ENCODE data around the gene HECTD1.
A peak's percentile ranks its signal among the peaks of the same experiment; 100 is the strongest.
"Not testable (repeated sequence)": the region's sequence is repeated elsewhere in the genome, so short reads cannot be mapped to it uniquely, and the experiment has no call there.

Gene HECTD1

DNA sequence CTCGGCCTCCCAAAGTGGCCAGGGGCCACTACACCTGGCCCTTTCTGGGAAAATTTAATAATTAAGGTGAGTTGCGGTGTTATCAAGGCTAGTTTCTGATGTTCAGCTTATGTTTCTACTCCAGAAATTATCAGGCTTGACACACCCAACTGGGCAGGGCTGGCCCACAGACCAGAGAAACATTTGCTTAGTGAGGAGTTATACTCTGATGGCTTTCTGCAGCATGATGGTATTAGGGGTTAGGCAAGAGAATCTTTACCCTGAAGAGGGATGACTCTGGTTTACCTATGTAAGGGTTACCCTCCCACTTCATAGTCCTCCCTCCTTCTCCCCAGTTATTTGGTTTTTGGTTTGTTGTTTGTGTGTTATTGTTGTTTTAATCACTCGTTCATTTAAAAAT lies 24.5 kb upstream of the HECTD1 start:
- H3K27ac ChIP-seq = no peak overlapping the region
- TF ChIP-seq, protein P1, sequence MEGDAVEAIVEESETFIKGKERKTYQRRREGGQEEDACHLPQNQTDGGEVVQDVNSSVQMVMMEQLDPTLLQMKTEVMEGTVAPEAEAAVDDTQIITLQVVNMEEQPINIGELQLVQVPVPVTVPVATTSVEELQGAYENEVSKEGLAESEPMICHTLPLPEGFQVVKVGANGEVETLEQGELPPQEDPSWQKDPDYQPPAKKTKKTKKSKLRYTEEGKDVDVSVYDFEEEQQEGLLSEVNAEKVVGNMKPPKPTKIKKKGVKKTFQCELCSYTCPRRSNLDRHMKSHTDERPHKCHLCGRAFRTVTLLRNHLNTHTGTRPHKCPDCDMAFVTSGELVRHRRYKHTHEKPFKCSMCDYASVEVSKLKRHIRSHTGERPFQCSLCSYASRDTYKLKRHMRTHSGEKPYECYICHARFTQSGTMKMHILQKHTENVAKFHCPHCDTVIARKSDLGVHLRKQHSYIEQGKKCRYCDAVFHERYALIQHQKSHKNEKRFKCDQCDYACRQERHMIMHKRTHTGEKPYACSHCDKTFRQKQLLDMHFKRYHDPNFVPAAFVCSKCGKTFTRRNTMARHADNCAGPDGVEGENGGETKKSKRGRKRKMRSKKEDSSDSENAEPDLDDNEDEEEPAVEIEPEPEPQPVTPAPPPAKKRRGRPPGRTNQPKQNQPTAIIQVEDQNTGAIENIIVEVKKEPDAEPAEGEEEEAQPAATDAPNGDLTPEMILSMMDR (conservative IDR thresholded peaks at IDR 0.05) = no peak

DNA sequence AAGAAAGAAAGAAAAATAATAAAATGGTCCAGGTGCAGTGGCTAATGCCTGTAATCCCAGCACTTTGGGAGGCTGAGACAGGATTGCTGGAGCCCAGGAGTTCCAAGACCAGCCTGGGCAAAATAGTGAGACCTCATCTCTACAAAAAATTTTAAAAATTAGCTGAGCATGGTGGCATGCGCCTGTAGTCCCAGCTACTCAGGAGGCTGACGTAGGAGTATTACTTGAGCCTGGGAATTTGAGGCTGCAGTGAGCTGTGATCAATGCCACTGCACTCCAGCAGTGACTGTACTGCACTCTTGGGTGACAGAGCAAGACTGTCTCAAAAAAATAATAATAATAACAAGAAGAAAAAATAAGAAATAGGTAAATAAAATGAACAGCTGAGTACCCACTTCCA lies 23.7 kb upstream of the HECTD1 start:
- not testable (repeated sequence) for H3K27ac ChIP-seq

DNA sequence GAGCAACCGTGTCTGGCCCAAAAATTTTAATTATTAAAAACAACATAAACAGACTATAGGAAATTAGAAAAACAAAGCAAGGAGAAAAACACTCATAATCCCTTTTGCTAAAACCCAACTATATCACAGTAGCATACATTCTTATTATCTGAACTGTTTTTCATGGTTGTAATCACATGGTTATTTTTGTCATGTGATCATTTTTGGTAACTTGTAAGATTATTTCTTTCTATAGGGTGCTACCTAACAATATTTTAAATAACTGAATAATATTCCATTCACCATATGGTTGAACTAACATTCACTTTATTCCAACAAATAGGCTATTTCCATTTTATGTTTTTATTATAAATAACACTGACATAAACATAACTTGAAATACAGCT lies 23.0 kb upstream of the HECTD1 start:
- no peak overlapping the region for H3K27ac ChIP-seq

DNA sequence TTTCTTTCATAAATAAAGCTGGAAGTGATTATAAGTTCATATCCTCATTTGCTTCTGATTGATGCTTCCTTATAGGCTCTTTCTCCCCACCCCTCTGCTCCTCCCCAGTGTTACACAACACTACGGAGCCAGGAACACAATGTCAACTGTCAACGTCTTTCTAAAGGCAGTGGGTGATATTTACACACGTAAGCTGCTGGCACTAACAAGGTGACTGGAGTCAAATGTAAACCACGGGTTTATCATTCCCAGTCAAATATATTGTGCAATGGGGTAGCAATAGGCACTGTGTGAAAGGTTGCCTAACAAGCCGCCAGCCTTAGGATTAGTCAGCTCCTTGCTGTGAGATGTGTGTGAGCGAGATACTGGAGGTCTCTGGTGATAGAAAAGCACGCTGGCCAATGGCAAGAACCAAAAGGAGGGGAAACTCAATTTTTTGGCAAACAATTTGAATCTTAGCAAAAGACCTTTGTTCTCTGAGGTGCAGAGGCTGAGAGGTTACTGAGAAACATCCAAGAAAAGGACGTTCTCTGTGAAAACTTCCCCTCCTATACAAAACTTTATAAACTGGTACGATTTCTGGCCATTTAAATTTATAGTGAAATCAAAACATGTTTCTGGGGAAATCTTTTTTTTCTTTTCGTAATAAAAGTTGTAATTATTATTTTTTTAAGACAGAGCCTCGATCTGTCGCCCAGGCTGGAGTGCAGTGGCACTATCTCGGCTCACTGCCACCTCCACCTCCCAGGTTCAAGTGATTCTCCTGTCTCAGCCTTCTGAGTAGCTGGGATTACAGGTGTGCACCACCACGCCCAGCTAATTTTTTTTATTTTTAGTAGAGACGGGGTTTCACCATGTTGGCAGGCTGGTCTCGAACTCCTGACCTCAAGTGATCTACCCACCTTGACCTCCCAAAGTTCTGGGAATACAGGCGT lies 22.3 kb upstream of the HECTD1 start:
- TF ChIP-seq, protein P1 (conservative IDR thresholded peaks at IDR 0.05) = no peak
- peak overlapping the region; percentile 21; the same call in 1 of the 2 replicates for H3K27ac ChIP-seq

More for the DNA sequence above, 23.0 kb upstream of the HECTD1 start:
- TF ChIP-seq, protein P1 (conservative IDR thresholded peaks at IDR 0.05) = no peak

DNA sequence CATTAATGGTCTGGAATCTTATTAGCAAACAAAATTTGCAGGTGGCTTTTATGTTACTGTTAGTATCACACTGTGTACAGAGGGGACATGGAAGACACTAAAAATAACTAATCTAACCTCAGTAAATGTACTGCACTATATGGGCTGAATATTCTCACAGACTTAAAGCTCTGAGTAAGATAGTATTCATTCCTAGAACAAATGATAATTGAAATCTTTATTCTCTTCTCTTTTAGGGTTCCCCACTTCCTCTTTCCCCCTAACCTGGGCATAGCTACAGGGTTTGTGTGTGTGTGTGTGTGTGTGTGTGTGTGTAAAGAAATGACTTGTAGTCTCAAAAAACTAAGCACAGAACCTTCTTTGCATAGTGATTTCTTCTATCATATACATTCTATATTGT lies 21.4 kb upstream of the HECTD1 start:
- TF ChIP-seq, protein P1 (conservative IDR thresholded peaks at IDR 0.05) = no peak
- H3K27ac ChIP-seq = no peak overlapping the region

DNA sequence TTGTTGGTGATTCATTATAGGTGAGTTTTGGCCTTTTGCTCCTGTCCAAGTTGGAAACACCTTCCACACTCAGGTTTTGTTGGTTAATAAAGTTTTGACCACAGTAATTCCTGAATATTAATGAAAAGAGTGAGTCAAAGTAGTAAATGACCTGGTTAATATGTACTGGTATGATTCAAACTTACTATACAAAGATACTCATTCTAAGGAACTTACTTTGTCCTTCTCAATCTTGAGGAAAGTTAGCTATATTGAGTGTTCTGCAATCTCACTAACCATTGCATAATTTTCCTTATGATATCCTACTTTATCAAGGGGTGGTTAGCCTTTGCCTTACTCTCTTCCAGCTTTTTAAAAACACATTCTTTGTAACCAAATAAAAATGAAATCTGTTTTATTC lies 20.9 kb upstream of the HECTD1 start:
- TF ChIP-seq, protein P1 (conservative IDR thresholded peaks at IDR 0.05) = no peak
- H3K27ac ChIP-seq = no peak overlapping the region

DNA sequence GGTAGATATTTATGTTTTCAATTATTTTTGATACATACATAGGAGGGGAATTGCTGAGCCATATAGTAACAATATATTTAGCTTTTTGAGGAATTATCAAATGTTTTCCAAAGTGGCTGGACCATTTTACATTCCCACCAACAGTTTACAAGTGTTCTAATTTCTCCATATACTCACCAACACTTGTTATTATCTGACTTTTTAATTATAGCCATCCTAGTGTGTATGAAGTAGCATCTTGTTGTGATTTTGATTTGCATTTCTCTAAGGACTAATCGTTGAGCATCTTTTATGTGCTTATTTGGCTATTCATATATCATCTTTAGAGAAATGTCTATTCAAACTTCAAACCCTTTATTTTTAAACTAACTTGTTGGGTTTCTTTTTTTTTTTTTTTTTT lies 17.2 kb upstream of the HECTD1 start:
- TF ChIP-seq, protein P1 (conservative IDR thresholded peaks at IDR 0.05) = no peak

DNA sequence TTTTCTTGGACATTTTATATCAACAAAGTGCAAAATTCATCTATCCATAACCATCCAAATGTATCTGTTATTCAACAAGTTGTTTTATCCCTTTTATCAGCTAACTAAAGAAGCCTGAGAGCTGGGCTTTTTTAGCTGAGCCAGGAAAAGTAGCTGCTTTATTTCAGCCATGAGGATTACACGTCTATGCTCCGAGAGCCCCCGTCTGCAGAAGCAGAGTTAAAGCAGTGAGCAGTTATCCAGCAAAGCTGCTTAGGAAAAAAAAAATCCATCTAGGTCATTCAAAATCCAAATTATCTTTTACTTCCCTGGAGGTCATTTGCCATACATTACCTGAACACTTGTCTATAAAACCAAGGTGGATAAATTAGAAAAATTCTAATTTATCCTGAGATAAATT lies 15.7 kb upstream of the HECTD1 start:
- TF ChIP-seq, protein P1 (conservative IDR thresholded peaks at IDR 0.05) = no peak
- no peak overlapping the region for H3K27ac ChIP-seq

More for the DNA sequence above, 17.2 kb upstream of the HECTD1 start:
- no peak overlapping the region for H3K27ac ChIP-seq

All from VCaP (cell line).